SIG-M5 treated with dmso at 0.1 percent for 504 hours (cell line): Measurements from ENCODE around the gene TMEM94.
A peak's percentile ranks its signal among the peaks of the same experiment; 100 is the strongest.
"Not testable (repeated sequence)": the region's sequence is repeated elsewhere in the genome, so short reads cannot be mapped to it uniquely, and the experiment has no call there.

Experiments
- DNase-seq: peaks from one replicate; lab custom pipeline; 2025; ENCODE audit not compliant: unreplicated experiment; lab: John Stamatoyannopoulos, UW

TMEM94 gene

GRCh38 chr17:75509528-75510258 lies 53.3 kb downstream of the TMEM94 start:
- DNase-seq: no peak

- no peak for DNase-seq
Measured at GRCh38 chr17:75511270-75511609, 54.8 kb downstream of the TMEM94 start.

- no peak for DNase-seq
Measured at GRCh38 chr17:75511610-75512575, 55.5 kb downstream of the TMEM94 start.

GRCh38 chr17:75512926-75513640 lies 56.6 kb downstream of the TMEM94 start:
- DNase-seq: no peak

GRCh38 chr17:75513641-75514000 lies 57.2 kb downstream of the TMEM94 start:
- no peak for DNase-seq

- no peak for DNase-seq
Measured at GRCh38 chr17:75514299-75514918, 58.0 kb downstream of the TMEM94 start.

- DNase-seq: no peak
Measured at GRCh38 chr17:75514919-75515495, 58.6 kb downstream of the TMEM94 start.

- peak; percentile 78 for DNase-seq
Measured at GRCh38 chr17:75515496-75516254, 59.2 kb downstream of the TMEM94 start, which contains the start of gene CASKIN2. TSS of gene CASKIN2 (minus strand) at chr17:75515537. CDS start at chr17:75513804, 1,733 bp downstream.

- DNase-seq: peak; percentile 91
Measured at GRCh38 chr17:75516255-75516618, 59.8 kb downstream of the TMEM94 start, which contains the start of gene TSEN54. TSS of gene TSEN54 (plus strand) at chr17:75516528. CDS start at chr17:75516561, 33 bp downstream.

GRCh38 chr17:75516619-75517296 lies 60.3 kb downstream of the TMEM94 start:
- peak; percentile 59 for DNase-seq

- peak; percentile 59 for DNase-seq
Measured at GRCh38 chr17:75517297-75517865, 60.9 kb downstream of the TMEM94 start.

GRCh38 chr17:75518201-75518600 lies 61.8 kb downstream of the TMEM94 start:
- DNase-seq: peak; percentile 61

- no peak for DNase-seq
Measured at GRCh38 chr17:75518983-75519537, 62.6 kb downstream of the TMEM94 start.

- DNase-seq: not testable (repeated sequence)
Measured at GRCh38 chr17:75520413-75520812, 64.0 kb downstream of the TMEM94 start.

GRCh38 chr17:75521290-75521689 lies 64.9 kb downstream of the TMEM94 start:
- no peak for DNase-seq

- no peak for DNase-seq
Measured at GRCh38 chr17:75521951-75522727, 65.7 kb downstream of the TMEM94 start.

- no peak for DNase-seq
Measured at GRCh38 chr17:75523647-75524046, 67.2 kb downstream of the TMEM94 start.
